HG03066 (cell line): Measurements from ENCODE around the gene SHISA6.

Experiments
- ATAC-seq: cut with Tn5 transposase; IDR thresholded peaks from one replicate; pipeline ENCODE4 v1.9.1; 2021; ENCODE audit warnings: low read depth; ENCODE audit not compliant: unreplicated experiment

Gene SHISA6

DNA sequence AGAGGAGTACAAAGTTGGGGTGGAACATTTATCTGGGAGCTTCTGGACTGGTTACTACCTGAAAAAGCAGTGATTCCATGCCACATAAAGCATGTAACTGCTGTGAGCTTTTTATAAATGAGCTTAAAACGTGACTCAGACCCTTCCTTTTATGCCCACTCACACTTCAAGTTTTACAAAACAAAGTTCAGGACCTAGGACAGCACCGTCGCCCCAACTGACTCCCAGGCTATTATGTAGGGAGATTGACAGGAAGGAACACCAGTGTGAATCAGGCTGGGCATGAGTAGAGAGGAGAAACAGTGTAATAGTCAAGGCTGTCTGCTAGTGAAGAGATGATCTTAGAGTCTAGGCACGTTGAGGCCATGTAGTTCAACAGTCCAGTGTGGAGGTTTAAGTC, 265.6 kb downstream of the SHISA6 start:
- ATAC-seq: no peak

GRCh38 chr17:11511696-11512095, 270.7 kb downstream of the SHISA6 start:
- ATAC-seq: no peak

GRCh38 chr17:11514565-11514964, 273.6 kb downstream of the SHISA6 start:
- ATAC-seq: no peak

GRCh38 chr17:11514981-11515680, 274.1 kb downstream of the SHISA6 start:
- no peak for ATAC-seq

DNA sequence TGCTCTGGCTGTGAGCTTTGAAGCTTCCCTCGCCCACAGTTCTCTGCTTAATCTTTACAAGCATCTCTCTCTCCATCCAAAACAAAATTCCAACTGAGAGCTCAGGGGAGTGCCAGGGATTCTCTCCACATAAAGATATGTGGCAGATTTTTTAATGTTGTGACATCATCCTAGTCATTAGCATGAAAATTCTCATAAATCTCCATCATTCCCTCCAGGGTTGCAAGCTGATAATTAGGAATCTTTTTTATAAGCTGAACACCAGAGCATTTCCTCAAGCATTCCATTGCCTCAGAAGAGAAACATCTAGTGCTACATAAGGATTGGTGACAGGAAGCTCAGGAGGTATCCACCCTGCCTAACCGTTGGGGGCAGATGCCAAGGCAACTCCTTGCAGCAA, 274.9 kb downstream of the SHISA6 start:
- no peak for ATAC-seq

- ATAC-seq: no peak
Measured at GRCh38 chr17:11535231-11535630, 294.2 kb downstream of the SHISA6 start.

GRCh38 chr17:11538366-11538765, 297.4 kb downstream of the SHISA6 start:
- ATAC-seq: no peak

DNA sequence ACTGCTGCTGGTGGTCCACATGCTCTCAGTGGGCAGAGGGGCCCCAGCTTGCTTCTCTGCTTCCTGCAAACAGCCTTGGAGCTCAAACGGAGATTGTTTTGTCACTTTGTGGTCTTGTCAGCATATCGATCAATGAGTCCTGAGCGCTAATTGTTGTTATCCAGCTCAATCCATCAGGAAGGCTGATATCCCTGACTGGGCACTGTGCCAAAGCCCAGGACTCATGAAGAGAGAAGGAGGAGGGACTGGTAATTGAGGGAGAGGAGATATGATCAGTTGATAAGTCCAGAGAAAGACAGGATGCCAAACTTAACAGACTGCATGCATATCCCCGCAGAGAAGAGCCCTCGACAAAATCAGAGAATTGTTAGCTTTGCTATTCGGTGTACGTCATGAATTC, 298.6 kb downstream of the SHISA6 start:
- no peak for ATAC-seq

DNA sequence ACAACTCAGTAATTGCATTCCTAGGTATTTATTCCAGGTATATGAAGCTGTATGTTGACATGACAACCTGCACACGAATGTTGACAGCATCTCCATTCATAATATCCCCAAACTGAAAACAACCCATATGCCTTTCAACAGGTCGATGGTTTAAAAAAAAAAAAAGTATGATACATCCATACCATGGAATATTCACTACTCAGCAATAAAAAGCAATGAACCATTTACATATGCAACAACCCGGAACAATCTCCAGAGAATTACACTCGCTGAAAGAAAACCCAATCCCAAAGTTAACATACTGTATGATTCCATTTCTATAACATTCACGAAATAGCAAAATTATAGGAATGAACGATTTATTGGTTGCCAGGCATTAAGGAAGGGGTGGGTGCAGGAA, 304.0 kb downstream of the SHISA6 start:
- no peak for ATAC-seq

GRCh38 chr17:11545696-11546095, 304.7 kb downstream of the SHISA6 start:
- ATAC-seq: no peak

DNA sequence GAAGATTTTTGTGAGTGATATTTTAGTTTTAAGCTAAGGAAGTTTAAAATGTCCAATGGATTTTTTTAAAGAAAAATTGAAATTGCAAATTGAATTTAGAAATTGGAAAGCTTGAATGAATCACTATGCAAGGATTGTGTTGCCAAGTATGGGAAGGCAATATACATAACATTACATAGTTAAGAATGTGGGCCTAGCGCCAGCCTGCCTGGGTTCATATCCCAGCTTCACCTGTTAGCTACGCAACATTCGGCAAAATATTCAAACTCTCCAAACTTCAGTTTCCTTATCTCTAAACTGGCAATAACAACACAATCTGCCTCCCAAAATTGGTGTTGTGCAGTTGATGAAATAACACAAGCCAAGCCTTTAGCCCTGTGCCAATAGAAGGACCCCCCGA, 306.8 kb downstream of the SHISA6 start:
- ATAC-seq: no peak

DNA sequence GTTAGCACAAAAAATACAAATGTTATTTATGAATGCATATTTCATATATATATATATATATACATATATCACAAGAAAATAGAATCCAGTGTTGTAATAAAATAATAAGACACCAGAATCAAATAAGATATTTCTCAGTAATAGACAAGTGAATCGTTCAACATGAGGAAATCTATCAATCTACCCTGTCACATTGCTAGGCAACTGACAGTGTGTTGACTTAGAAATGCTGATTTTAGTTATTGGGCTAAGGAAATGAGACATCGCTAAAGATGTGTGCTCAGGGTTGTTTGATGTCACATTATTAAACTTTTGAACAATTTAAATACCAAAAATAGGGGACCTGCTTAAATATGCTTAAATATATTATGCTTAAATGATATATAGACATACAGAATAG, 307.4 kb downstream of the SHISA6 start:
- ATAC-seq: no peak

GRCh38 chr17:11550431-11550830, 309.4 kb downstream of the SHISA6 start:
- no peak for ATAC-seq

- ATAC-seq: no peak
Measured at GRCh38 chr17:11551442-11551841, 310.4 kb downstream of the SHISA6 start.

- ATAC-seq: no peak
Measured at GRCh38 chr17:11553135-11553534, 312.1 kb downstream of the SHISA6 start.

- ATAC-seq: no peak
Measured at GRCh38 chr17:11554042-11554441, 313.0 kb downstream of the SHISA6 start.

GRCh38 chr17:11554542-11554941, 313.5 kb downstream of the SHISA6 start:
- ATAC-seq: no peak

DNA sequence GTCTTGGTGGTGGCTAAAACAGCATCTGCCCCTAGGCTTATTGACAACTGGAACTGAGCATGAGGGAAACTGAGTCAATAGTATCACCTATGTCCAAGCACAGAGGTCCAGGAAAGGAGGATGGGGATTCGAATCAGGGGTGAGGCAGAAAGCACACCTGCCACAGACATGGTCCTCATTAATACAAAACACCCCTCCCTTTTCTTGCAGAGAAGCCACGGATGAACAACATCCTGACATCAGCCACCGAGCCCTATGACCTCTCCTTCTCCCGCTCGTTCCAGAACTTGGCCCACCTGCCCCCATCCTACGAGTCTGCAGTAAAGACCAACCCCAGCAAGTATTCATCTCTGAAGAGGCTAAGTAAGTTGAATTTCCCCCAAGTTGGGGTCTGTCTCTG, 314.5 kb downstream of the SHISA6 start:
- no peak for ATAC-seq

GRCh38 chr17:11557727-11558452, 316.9 kb downstream of the SHISA6 start:
- no peak for ATAC-seq

DNA sequence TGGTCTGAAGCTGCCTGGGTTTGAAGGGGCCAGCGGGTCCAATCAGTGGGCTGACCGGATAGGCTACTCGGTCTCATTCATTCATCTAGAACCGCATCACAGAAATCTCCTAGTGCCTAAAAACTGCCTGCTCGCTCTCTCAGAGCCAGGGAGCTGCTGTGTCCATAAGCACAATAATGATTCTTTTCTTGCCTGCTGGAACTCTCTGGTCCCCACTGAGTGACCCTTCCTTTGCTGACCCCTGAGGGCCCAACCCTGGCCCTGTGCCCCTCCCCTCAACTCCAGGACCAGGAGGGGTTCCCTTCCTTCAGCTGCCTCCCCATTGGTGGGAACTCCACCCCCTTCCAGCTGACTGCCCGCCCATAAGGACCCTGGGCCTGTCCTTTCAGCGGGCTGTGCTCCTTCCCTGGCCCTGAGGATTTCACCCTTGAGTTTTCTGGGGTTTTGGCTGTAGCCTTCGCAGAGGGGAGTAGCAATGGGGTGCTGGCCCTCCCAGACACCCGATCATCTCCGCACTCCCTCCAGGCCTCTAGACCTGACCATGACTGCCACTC, 317.7 kb downstream of the SHISA6 start:
- ATAC-seq: no peak

- ATAC-seq: no peak
Measured at GRCh38 chr17:11559601-11560000, 318.6 kb downstream of the SHISA6 start.

- no peak for ATAC-seq
Measured at GRCh38 chr17:11561281-11561680, 320.3 kb downstream of the SHISA6 start.
